Bone marrow (tissue), 2 donors: ENCODE results near the gene GNPAT.
"Not testable (repeated sequence)": the region's sequence is repeated elsewhere in the genome, so short reads cannot be mapped to it uniquely, and the experiment has no call there.

Experiments used
- DNase-seq, 2 donors: peaks; one replicate each; lab custom pipeline; 2025; lab: John Stamatoyannopoulos, UW

GNPAT gene

GRCh38 chr1:231240883-231241735 is at the start of gene GNPAT:
GNPAT (plus strand) TSS chr1:231241212; CDS start chr1:231241379, 167 bp downstream.
- DNase-seq = peak; percentile 70 to 79

DNA sequence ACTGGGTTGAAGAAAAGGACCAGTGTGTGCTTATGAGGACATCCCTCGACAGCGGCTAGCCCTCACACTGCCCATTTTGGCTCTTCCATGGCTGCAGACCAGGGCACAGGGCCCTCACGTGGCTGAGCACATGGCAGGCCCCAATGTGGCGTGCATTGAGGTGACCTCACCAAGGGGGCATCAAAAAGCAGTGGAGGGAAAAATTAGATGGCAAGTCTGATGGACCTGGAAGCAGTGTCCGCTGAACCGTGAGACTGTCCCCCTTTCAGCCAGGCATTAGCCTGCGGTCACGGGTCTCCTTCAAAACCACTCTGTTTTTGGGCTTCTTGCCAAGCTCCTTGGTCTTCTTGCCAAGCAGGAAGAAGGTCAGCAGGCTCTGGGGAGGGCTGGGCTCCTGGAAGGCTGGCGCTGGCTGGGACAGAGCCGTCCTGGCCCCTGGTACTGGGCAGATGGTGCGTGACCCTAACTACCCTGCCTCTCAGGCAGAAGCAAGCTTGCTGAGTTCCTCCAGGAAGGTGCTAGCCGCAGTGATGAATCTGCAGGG is 48.3 kb upstream of the GNPAT start:
- no peak for DNase-seq

- DNase-seq = no peak
Observed at GRCh38 chr1:231193710-231194340, 47.2 kb upstream of the GNPAT start.

DNA sequence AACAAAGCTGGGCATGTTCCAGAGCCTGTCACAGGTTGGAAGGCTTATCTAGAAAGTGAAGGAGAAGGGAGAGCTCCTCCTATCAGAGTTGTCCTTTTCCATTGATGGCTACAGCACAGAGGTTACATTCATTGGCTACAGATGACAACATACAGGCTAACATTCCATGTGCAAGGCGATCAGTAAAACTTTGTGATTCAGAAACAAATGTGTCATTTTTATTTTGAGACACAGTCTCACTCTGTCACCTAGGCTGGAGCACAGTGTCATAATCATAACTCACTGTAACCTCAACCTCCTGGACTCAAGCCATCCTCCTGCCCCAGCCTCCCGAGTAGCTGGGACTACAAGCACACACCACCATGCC is 46.6 kb upstream of the GNPAT start:
- DNase-seq = no peak

GRCh38 chr1:231194843-231195516 is 46.0 kb upstream of the GNPAT start:
- DNase-seq = no peak

GRCh38 chr1:231196307-231196706 is 44.7 kb upstream of the GNPAT start:
- no peak for DNase-seq

GRCh38 chr1:231196728-231197127 is 44.3 kb upstream of the GNPAT start:
- DNase-seq = no peak

DNA sequence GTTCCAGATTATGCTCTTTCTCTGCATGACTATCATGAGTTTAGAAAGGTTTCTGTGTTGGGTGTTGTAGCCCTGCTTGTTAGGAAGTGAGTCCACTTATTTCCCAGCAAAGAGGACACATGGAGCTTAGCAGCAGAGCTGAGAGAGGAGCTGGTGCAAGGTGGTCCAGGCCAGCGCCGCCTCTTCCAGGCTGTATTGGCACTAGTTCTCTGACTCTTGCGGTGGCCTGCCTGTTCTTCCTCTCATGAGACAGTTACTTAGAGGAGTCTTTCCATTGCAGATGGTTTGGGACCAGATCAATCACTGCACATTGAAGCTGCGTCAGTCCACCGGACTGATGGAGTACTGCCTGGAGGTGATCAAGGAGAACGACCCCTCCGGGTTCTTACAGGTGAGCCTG is 41.1 kb upstream of the GNPAT start:
- DNase-seq = no peak

DNA sequence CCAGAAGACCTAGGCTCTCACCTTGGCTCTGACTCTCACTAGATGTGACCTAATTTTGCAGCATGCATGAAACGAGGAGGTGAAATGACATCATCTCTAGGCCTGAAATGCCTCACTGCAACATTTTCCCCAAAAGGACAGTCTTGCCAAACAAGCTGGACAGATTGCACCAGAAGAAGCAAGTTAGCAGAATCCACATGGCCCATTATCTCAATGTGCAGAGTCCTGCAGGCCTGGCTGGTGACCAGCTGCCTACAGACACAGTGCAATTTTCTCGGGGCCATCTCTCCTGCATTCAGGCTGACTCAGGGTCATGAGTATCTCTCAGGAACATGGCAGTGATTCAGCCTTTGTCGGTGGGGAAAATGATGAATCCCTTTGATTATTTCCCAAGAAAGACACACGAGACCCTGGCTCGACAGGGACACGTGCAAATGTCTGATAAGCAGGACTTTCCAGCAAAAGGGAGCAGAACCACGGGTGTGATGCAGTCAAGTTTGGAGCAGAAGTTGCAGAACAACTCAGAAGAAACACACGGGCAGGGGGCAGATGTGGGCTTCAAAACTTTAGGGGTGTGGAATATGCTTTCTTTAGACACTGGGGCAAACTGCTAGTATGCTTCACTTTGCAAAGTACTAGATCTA is 40.5 kb upstream of the GNPAT start:
- DNase-seq = no peak

DNA sequence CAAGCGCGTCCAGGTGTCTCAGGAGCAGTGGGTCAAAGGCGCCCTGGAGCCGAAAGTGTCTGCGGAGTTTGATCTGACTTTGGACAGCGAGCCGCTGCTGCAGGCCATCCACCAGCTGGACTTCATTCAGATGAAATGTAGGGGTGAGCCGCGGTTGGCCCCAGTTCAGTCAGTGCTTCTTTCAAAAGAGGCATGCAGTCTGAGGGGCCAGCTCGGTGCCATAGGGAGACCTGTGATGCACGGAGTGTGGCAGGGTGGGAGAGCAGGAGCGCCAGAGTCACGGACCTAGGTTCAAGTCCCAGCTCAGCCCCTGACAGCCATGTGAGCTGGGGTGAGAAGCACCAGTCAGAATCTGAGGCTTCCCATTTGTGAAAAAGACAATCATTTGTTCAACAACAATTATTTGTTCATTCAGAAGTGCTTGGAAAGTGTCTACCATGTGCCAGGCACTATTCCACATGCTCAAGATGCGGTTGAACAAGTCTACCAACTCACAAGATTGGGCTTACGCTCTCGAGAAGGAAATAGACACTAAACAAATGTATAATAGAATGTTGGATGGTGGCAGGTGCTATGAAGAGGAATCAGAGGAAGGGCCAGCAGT is 39.5 kb upstream of the GNPAT start:
- no peak for DNase-seq

GRCh38 chr1:231201979-231202633 is 38.9 kb upstream of the GNPAT start:
- DNase-seq = no peak

- DNase-seq = no peak
Observed at GRCh38 chr1:231203259-231204057, 37.6 kb upstream of the GNPAT start.

DNA sequence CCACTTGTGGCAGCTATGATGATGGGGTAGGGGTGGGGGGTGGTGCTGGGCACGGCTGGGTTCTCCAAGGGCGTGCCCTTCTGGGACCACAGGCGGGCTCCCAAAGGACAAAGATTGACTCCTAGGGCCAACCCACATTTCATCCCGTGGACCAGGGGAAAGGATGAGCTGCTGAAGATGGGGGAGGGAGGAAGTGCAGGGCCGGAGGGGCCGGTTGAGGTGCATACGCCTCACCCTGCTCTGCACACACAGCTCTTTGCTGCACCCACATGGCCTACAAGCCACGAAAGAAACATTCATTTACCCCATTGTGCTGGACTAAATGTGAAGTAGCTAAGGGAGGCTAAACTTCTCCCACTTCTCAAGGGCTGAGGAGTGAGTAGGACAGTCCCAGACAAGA is 34.2 kb upstream of the GNPAT start:
- DNase-seq = no peak

DNA sequence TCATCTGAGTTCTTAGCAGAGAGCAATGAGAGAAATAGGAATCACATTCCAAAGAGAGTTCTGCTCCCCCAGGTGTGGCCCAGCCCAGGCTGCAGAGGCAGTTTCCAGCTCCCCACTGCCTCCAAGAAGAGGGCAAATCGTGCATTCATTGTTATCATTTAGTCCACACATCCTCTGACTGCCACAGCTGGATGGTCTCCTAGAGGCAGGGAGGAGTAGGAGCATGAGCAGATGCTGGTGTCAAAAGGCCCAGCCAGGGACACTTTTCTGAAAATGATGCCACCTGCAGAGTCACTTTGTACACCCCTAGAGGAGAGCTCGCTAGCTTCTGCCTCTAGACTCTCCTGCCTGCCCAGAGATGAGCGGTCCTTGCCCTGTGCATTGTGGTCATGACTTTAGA is 33.6 kb upstream of the GNPAT start:
- no peak for DNase-seq

DNA sequence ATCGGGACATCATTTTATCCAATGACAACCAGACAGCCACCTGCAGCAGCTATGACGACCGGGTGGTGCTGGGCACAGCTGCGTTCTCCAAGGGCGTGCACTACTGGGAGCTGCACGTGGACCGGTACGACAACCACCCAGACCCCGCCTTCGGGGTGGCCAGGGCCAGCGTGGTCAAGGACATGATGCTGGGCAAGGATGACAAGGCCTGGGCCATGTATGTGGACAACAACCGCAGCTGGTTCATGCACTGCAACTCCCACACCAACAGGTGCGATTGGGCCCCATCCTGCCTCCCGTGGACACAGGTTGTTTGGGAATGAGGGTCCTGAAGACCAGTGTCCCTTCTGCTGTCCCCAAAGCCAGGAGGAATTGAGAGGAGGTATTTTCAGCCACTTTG is 32.0 kb upstream of the GNPAT start:
- no peak for DNase-seq

DNA sequence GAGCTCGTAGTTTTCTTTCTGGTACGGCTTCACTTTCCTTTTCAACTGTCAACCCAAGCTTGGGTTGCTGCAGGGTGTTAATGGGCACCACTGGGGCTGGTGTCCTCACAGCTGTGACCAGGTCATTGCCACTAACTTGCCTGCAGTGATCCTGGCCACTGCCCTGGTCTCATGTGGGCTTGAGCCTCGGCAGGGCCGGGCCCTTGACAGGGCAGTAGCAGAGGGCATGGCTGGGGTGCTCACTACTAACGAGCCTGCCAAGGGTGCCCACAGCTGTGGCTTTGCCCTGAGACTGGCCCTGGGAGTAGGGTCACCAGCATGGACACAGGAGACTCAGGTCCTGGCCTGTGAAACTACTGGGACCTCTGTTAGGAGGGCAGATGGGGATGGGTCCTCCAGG is 31.5 kb upstream of the GNPAT start:
- no peak for DNase-seq

- no peak for DNase-seq
Observed at GRCh38 chr1:231210126-231210525, 30.9 kb upstream of the GNPAT start.

DNA sequence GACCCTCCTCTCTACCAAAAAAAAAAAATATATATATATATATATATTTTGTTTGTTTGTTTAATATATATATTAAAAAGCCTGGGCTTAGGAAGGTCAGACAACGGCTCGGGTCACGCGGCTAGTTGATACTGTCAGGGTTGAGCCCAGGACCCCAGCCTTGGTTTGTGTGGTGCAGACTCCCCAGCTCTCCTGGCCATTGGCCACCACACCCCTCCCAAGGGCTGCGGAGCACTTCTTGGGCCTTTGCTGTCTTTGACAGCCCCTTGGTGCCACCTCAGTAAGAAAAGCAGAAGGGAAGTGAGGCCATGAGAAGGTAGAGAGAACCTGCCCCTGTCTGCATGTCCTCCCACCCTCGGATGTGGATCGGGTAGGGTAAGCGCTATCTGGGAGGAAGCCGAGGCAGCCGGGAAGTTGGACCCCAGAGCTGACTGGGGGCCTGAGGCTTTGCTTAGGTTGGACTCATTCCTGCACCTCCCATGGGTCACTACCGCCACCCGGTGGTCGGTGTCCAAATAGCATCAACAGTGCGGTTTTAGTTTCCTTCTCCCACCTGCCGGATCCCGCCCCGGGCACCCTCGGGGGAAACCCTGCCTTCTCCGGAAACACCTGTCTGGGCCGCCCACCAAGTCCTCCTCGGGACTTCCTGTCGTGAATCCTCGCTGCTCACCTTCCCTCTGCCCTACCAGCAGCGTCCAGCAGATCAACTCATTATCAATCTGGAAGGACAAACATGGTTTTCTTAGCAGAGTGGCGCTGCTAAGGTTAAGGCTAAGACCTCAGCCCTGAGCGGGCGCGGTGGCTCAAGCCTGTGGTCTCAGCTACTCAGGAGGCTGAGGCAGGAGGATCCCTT is 29.8 kb upstream of the GNPAT start:
- DNase-seq = peak; percentile 47 to 74

GRCh38 chr1:231212301-231212700 is 28.7 kb upstream of the GNPAT start:
- not testable (repeated sequence) for DNase-seq
